Measurements from ENCODE around the gene SLC41A2.

The SLC41A2 gene

DNA sequence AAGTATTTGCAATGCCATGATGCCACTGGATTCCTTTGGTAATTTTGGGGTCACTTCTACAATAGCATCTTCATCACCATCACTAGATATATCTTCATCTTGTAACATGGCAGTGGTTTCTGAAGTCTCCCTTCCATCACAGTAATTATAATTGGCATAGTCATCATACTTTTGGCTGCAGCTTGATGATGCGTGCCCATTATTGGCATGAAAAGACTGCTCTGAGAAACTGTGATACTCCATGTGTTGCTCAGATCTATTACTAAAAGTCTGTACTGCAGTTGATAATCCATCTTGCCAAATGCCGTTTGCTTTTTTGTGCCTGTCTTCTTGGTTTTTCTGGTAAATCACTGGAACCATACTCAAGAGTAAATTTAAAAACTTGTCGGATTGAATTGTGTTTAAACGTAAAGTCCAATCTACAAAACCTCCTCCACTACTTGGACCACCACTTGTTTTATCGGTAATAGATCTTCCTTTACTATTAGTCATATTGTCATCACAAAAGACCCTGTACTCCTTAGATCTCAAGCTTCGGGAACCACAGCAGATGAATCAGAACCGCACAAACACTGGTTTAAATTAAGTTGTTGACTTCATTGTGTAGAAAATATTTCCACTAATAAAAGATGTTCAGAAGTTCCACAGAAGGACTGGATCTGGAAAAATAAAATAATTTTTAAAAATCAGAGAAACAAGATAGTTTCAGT is 29.9 kb downstream of the SLC41A2 start:
- no peak for DNase-seq

DNA sequence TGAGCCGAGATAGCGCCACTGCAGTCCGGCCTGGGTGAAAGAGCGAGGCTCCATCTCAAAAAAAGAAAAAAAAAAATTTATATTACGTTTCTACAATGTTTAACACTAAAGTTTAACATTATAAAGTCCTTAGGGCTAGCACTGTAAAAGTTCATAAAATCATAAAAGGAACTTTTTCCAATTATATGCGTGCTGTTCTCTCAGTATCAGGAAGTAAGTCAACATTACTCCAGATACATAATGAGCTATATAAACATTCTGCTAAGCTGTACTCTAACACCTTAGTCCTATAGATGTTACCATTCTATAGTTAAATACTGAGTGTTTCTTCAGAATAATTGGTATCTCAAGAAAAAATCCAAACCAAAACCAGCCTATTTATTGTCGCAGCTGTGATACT is 32.6 kb downstream of the SLC41A2 start:
- no peak for DNase-seq

DNA sequence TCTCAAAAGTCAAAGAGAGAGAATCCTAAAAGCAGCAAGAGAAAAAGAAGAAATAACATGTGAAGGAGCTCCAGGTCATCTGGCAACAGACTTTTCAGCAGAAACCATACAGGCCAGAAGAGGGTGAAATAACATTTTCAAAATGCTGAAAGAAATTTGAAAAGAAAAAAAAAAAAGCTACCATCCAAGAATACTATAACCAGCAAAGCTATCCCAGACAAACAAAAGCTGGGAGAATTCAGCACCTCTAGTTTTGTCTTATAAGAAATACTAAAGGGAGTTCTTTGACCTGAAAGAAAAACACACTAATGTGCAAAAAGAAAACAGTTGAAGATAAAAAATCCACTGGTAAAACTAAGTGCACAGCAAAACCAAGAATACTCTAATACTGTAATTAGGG is 36.8 kb downstream of the SLC41A2 start:
- no peak for DNase-seq

GRCh38 chr12:104911942-104912341 is 46.1 kb downstream of the SLC41A2 start:
- no peak for DNase-seq

DNA sequence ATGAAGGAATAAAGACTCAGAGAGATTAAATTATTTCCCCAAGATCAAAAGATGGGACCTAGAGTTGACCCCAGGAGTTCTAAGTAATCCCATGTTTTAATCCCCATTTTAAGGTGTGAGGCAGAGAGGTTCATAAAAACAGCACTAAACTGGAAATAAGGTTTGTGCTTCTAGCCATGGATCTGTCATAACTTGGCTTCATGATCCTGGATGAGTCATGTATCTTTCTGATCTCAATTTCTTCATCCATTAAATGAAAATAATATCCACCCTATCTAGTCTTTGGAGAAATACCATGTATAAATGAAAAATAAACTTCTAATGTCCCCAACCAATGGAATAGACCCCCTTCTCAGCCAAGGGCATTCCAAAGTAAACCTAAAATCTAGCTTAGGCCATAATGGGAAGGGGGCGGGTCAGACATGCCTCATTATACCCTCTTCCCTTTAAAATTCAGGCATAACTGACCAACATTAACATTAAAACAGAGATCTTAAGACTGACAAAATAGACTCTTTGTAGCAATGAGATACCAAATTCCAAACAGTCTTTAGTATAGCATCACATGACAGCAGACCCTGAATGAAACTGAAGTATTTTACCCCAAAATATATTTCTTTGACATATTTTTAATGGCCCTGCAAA is 47.8 kb downstream of the SLC41A2 start:
- DNase-seq: no peak

- DNase-seq: no peak
These were observed 48.3 kb downstream of the SLC41A2 start for GRCh38 chr12:104909761-104910160.

Measured in amniotic stem cell (primary cell).